HepG2 (cell line): Measurements from ENCODE around the gene ACD.

ENCODE experiments used
- ATF2 ChIP-seq: sonication (generic); formaldehyde crosslinking; IDR thresholded peaks from 2 replicates; pipeline ENCODE4 v1.4.0; 2020; ENCODE audit warnings: missing genetic modification reagents
- ATF3 ChIP-seq: sonication (generic); formaldehyde crosslinking; IDR thresholded peaks from 2 replicates; pipeline ENCODE4 v1.4.0; 2020; ENCODE audit warnings: missing genetic modification reagents
- CTCF ChIP-seq: sonication (generic); formaldehyde crosslinking; IDR thresholded peaks from 2 replicates; pipeline ENCODE4 v1.5.0; 2020; ENCODE audit warnings: mild to moderate bottlenecking, missing genetic modification reagents, moderate library complexity
- REPIN1 ChIP-seq: sonication (generic); formaldehyde crosslinking; IDR thresholded peaks from 2 replicates; pipeline ENCODE4 v1.8.0; 2022; ENCODE audit warnings: missing genetic modification reagents, low read depth, mild to moderate bottlenecking, borderline replicate concordance
- SMC3 ChIP-seq: IDR thresholded peaks from 2 replicates; pipeline ENCODE4 v1.6.1; 2011; ENCODE audit warnings: low read length, improper control_type of control experiment
- ZNF44 ChIP-seq: sonication (generic); formaldehyde crosslinking; IDR thresholded peaks from 2 replicates; pipeline ENCODE4 v1.5.1; 2020; ENCODE audit warnings: mild to moderate bottlenecking, missing genetic modification reagents

GRCh38 chr16:67652578-67653127 is 7.4 kb downstream of the ACD start:
- TF ChIP-seq SMC3 (no peak), ZNF44 (CRISPR knock-in tag) (no peak), REPIN1 (CRISPR knock-in tag) (no peak), ATF2 (CRISPR knock-in tag) (0 out of 2 replicates have a peak, but pooled peaks have one; percentile 13), CTCF (CRISPR knock-in tag) (no peak), ATF3 (CRISPR knock-in tag) (no peak)
